Osteocyte (in vitro differentiated cells): ENCODE data around the gene POLR3H. TPM values are rescaled to one million over a fixed set of nuclear protein-coding genes. Genes with fewer than 3 reads are reported as not detected.

ENCODE experiments used
- DNase-seq: peaks from one replicate; pipeline ENCODE4 v3.0.0; 2021; ENCODE audit warnings: mixed read lengths; ENCODE audit not compliant: unreplicated experiment; ENCODE audit errors: extremely low spot score
- H3K27ac Mint-ChIP-seq: one replicate; pipeline ENCODE4 v1.8.0; 2021; ENCODE audit warnings: mild to moderate bottlenecking, mixed read lengths; ENCODE audit not compliant: unreplicated experiment
- H3K27me3 Mint-ChIP-seq: one replicate; pipeline ENCODE4 v1.8.0; 2021; ENCODE audit warnings: mixed read lengths; ENCODE audit not compliant: unreplicated experiment
- H3K36me3 Mint-ChIP-seq: one replicate; pipeline ENCODE4 v1.8.0; 2021; ENCODE audit warnings: mixed read lengths; ENCODE audit not compliant: unreplicated experiment
- H3K4me1 Mint-ChIP-seq: one replicate; pipeline ENCODE4 v1.8.0; 2021; ENCODE audit warnings: mixed read lengths; ENCODE audit not compliant: unreplicated experiment
- H3K4me3 Mint-ChIP-seq: one replicate; pipeline ENCODE4 v1.8.0; 2021; ENCODE audit warnings: mild to moderate bottlenecking, moderate library complexity, mixed read lengths; ENCODE audit not compliant: unreplicated experiment
- H3K9me3 Mint-ChIP-seq: one replicate; pipeline ENCODE4 v1.8.0; 2021; ENCODE audit warnings: mixed read lengths; ENCODE audit not compliant: unreplicated experiment
- CTCF ChIP-seq: fragments of 200-600 bp; sonication (generic); IDR thresholded peaks from 2 replicates; pipeline ENCODE4 v1.5.0; 2021; ENCODE audit warnings: antibody characterized with exemption, mild to moderate bottlenecking, moderate library complexity
- total RNA-seq: library from RNA; stranded (reverse); gene quantifications from 2 replicates; pipeline ENCODE4 v1.2.1, GENCODE V29; 2021

The POLR3H gene
- total RNA-seq, 1 donor from 2014 or later, result 38.2 TPM

GRCh38 chr22:41584881-41585280, 40.6 kb upstream of the POLR3H start:
- no peak for TF ChIP-seq CTCF
- H3K4me3 Mint-ChIP-seq, result no peak overlapping the region
- H3K9me3 Mint-ChIP-seq, result no peaks in the 10 kb centered on the region
- H3K4me1 Mint-ChIP-seq, result peaks cover 27% of the 10 kb centered on the region
- H3K36me3 Mint-ChIP-seq, result peaks cover 6% of the 10 kb centered on the region
- H3K27me3 Mint-ChIP-seq, result no peaks in the 10 kb centered on the region
- H3K27ac Mint-ChIP-seq, result no peak overlapping the region
- DNase-seq, result no peak

- no peak for TF ChIP-seq CTCF
- Mint-ChIP-seq H3K4me1 (peaks cover 10% of the 10 kb centered on the region), H3K27ac (peak overlapping the region; percentile 48), H3K27me3 (no peaks in the 10 kb centered on the region), H3K36me3 (peaks cover 13% of the 10 kb centered on the region), H3K9me3 (no peaks in the 10 kb centered on the region), H3K4me3 (no peak overlapping the region)
- no peak for DNase-seq
Observed at GRCh38 chr22:41582694-41583093, 38.4 kb upstream of the POLR3H start.

- Mint-ChIP-seq H3K36me3 (peaks cover 20% of the 10 kb centered on the region), H3K27ac (no peak overlapping the region), H3K4me3 (no peak overlapping the region), H3K27me3 (no peaks in the 10 kb centered on the region), H3K4me1 (peaks cover 6% of the 10 kb centered on the region), H3K9me3 (no peaks in the 10 kb centered on the region)
- DNase-seq, result no peak
- TF ChIP-seq CTCF, result no peak
Observed at GRCh38 chr22:41579997-41580355, 35.7 kb upstream of the POLR3H start.

GRCh38 chr22:41579297-41579996, 35.2 kb upstream of the POLR3H start:
- DNase-seq, result no peak
- no peak for TF ChIP-seq CTCF
- Mint-ChIP-seq H3K27ac (no peak overlapping the region), H3K9me3 (no peaks in the 10 kb centered on the region), H3K4me1 (peaks cover 6% of the 10 kb centered on the region), H3K36me3 (peaks cover 20% of the 10 kb centered on the region), H3K27me3 (no peaks in the 10 kb centered on the region), H3K4me3 (no peak overlapping the region)

- Mint-ChIP-seq H3K27me3 (no peaks in the 10 kb centered on the region), H3K36me3 (peaks cover 20% of the 10 kb centered on the region), H3K27ac (no peak overlapping the region), H3K4me3 (no peak overlapping the region), H3K9me3 (no peaks in the 10 kb centered on the region), H3K4me1 (peaks cover 6% of the 10 kb centered on the region)
- no peak for DNase-seq
- TF ChIP-seq CTCF, result no peak
Observed at GRCh38 chr22:41578818-41579217, 34.5 kb upstream of the POLR3H start.
